ENCODE measurements around the gene SRSF12. TPM values are rescaled to one million over a fixed set of nuclear protein-coding genes. Genes with fewer than 3 reads are reported as not detected.

The SRSF12 gene
- total RNA-seq, 1 experiment from 2014 or later: not detected

- Histone ChIP-seq H3K9ac (ENCODE audit: low read length) (no peak overlapping the region), H3K27me3 (ENCODE audit: insufficient read depth, low read length) (no peaks in the 10 kb centered on the region), H3K27ac (ENCODE audit: low read depth, low read length) (no peak overlapping the region), H4K20me1 (ENCODE audit: insufficient read depth) (no peaks in the 10 kb centered on the region), H3K4me1 (ENCODE audit: control insufficient read depth in 1 of 2, insufficient read depth in 2 of 2, low read length in 2 of 2) (peaks cover 0 to 22% of the 10 kb centered on the region in 2 experiments; a peak in 3 of 4 replicates), H3K79me2 (ENCODE audit: insufficient read depth, low read length) (no peaks in the 10 kb centered on the region), H3K9me3 (ENCODE audit: control insufficient read depth in 1 of 2, insufficient read depth in 1 of 2, low read depth in 1 of 2, low read length in 2 of 2) (no peaks in the 10 kb centered on the region), H2AFZ (ENCODE audit: low read depth, low read length, poor library complexity, severe bottlenecking) (peak overlapping the region; percentile 88), H3K4me2 (ENCODE audit: low read length) (peak overlapping the region; percentile 74), H3K9me2 (ENCODE audit: insufficient read depth) (no peaks in the 10 kb centered on the region), H3K36me3 (ENCODE audit: control insufficient read depth in 1 of 2, insufficient read depth in 2 of 2, low read length in 2 of 2) (no peaks in the 10 kb centered on the region), H3K4me3 (replicated peaks in 1 of 2; ENCODE audit: low read depth in 1 of 2, low read length in 2 of 2) (peak overlapping the region in 1 of 2 experiments; percentile 56; a peak in 3 of 4 replicates)
- BruUV-seq (replicated peaks): no TSS peak
- ATAC-seq (no peak), DNase-seq (ENCODE audit: low read depth, low spot score) (no peak)
- intact Hi-C loops (cut with micrococcal nuclease): no loop called here
- ChIA-PET POLR2A (no interaction called here), CTCF (interaction anchor here (0.6 kb wide), 1 partner anchor 19 kb away, joined by 3 read pairs; no protein-coding TSS in a partner anchor), RAD21 (ENCODE audit: low non-redundant PET in 1 of 2, low total read pairs in 2 of 2, uncharacterized antibody in 2 of 2, unreplicated experiment in 2 of 2) (interaction anchor here in 1 of 2 experiments (0.6 kb wide), 1 partner anchor 126 kb away, joined by 3 read pairs; no protein-coding TSS in a partner anchor)
- TF ChIP-seq CBX3 (IDR thresholded peaks at IDR 0.05; ENCODE audit: low read depth): no peak
- no peak for TF ChIP-seq EGR1 (IDR thresholded peaks at IDR 0.05; ENCODE audit: low read depth)
- no peak for TF ChIP-seq JUND (IDR thresholded peaks at IDR 0.05)
- no peak for TF ChIP-seq REST (IDR thresholded peaks at IDR 0.05; ENCODE audit: low read depth)
- no peak for TF ChIP-seq RAD21 (IDR thresholded peaks at IDR 0.05; ENCODE audit: low read depth)
- TF ChIP-seq SP1 (IDR thresholded peaks at IDR 0.05; ENCODE audit: low read depth): no peak
- TF ChIP-seq EZH2 (IDR thresholded peaks at IDR 0.05): no peak
- no peak for TF ChIP-seq POLR2A (IDR thresholded peaks at IDR 0.05; ENCODE audit: borderline replicate concordance, extremely low read depth, insufficient read depth, insufficient read length)
- no peak for TF ChIP-seq ZFX (IDR thresholded peaks at IDR 0.05)
- no peak for TF ChIP-seq ZNF274 (IDR thresholded peaks at IDR 0.05; ENCODE audit: low read depth, low read length)
- TF ChIP-seq, protein P1, sequence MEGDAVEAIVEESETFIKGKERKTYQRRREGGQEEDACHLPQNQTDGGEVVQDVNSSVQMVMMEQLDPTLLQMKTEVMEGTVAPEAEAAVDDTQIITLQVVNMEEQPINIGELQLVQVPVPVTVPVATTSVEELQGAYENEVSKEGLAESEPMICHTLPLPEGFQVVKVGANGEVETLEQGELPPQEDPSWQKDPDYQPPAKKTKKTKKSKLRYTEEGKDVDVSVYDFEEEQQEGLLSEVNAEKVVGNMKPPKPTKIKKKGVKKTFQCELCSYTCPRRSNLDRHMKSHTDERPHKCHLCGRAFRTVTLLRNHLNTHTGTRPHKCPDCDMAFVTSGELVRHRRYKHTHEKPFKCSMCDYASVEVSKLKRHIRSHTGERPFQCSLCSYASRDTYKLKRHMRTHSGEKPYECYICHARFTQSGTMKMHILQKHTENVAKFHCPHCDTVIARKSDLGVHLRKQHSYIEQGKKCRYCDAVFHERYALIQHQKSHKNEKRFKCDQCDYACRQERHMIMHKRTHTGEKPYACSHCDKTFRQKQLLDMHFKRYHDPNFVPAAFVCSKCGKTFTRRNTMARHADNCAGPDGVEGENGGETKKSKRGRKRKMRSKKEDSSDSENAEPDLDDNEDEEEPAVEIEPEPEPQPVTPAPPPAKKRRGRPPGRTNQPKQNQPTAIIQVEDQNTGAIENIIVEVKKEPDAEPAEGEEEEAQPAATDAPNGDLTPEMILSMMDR (IDR thresholded peaks at IDR 0.05 in 2 of 3, conservative IDR thresholded peaks at IDR 0.05 in 1 of 3; ENCODE audit: borderline replicate concordance in 1 of 3, insufficient read depth in 1 of 3, low read depth in 2 of 3, low read length in 2 of 3): no peak
These were observed 1.2 kb downstream of the SRSF12 start for GRCh38 chr6:89116702-89117101.
